HS-27A (cell line): ENCODE data around the gene DYSF.

Experiments used
- DNase-seq: peaks from one replicate; pipeline ENCODE4 v3.0.0-alpha.2; 2012; ENCODE audit warnings: low read depth, missing footprints

Gene DYSF

DNA sequence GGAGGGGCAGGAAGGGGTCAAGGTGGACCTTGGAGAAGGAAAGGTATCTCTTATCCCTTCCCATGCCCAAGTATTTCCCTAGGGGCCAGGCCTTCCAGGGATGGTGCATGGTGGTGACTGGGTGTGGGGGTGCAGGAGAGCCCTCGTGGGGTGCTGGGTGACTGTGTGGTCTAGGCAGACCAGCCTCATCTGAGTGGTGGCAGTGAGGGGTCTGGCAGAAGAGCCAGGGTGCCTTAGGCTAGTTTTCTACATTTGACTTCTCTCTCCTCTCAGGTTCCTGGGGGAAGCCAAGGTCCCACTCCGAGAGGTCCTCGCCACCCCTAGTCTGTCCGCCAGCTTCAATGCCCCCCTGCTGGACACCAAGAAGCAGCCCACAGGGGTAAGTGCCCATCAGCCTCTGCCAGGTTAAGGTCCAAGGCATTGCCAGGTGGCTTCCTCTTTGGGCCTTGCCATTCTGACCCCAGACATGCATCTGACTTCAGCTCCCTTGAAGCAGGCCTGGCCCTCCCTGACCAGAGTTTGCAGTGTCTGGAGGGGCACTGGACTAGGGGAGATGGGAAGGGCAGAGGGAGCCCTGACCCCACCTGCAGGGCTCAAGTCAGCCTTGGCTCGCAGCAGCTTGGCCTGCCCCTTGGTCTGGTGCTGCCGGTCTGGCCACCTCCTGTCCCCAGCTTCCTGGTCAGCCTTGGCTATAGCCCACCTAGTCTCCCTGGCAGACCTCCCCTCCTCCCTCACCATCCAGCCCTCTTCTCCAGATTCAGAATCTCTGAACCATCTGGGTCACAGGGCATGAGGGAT lies 49.8 kb downstream of the DYSF start:
- DNase-seq = no peak

DNA sequence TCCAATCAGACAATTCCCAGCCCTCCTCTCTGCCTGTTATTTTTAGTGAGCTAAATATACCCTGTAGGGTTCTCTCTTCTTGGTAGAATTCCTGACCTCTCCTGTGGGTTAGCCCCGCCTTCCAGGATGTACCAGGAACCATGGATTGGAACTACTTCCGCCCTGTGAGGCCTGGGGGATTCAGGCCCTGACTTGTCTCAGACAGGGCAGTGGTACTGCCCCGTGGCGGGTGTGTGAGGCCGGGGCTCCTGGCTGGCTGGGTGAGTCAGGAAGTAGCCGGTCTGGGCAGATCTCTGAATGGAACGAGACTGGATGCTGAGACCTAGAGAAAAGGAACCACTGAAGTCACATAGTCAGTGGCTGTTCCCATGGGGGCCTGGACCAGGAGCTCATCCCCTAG lies 50.5 kb downstream of the DYSF start:
- no peak for DNase-seq

DNA sequence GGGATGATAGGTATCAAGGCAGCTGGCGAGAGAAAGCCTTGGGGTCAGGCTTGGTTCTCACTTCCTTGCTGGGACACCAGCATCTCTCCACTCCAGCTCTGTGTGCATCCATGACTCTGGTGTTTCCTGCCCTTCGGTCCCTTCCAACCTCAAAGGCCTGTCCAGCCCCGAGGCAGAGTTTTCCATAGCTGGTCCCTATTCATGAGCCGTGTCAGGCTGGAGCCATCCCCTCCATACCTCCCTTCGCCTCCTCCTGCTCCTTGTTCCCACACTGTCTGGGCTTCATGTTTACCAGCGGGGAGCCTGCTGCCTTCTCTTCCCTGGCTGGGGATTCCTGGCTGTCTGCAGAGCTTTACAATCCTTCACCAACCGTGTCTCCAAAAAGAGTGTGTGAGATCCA lies 51.2 kb downstream of the DYSF start:
- DNase-seq = no peak

DNA sequence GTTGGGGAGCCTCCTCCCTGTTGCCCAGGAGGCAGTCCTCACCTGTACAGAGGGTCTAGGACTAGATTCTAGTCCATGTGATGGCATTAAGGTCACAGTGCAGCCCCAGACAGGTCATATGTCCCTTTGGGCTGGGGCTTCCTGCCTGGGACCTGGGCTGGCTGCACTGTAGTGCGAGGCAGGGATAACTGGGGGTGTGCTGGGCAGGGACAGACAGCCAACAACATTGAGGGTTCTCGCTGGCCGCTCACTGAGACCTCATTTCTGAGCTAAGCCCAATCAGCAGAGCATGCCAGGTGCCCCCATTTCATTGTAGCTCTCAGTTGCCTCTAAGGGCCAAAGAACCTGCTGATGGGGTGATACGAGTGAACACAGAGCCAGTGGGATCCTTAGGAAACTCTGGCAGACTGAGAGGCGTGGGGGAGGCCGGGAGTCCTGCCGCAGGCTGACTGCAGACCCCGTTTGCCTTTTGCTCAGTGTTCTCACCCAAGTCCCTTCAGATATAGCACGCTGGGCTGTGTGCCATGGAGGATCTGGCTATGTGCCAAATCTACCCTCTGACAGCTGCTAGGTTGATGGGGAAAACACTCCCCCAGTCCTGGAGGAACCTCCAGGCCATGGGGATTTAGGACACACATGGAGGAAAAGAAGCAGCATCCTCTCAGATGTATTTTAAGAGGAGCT lies 51.9 kb downstream of the DYSF start:
- no peak for DNase-seq

DNA sequence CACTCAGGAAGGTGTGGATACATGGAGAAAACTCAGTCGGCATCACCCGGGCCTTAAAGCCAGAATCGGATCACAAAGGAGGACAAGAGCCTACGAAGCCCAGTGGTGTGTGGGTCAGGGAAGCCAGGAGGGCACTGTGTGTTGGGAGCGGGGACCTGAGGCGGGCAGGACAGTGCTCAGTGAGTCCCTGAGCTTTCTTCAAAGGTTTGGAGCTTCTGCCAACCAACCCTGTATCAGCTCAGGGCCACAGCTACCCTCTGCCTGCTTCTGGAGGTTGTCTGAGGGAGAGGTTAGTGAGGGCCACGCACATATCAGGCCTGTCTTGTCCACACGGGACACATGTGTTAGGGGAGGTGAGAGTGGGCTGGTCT lies 52.4 kb downstream of the DYSF start:
- no peak for DNase-seq

DNA sequence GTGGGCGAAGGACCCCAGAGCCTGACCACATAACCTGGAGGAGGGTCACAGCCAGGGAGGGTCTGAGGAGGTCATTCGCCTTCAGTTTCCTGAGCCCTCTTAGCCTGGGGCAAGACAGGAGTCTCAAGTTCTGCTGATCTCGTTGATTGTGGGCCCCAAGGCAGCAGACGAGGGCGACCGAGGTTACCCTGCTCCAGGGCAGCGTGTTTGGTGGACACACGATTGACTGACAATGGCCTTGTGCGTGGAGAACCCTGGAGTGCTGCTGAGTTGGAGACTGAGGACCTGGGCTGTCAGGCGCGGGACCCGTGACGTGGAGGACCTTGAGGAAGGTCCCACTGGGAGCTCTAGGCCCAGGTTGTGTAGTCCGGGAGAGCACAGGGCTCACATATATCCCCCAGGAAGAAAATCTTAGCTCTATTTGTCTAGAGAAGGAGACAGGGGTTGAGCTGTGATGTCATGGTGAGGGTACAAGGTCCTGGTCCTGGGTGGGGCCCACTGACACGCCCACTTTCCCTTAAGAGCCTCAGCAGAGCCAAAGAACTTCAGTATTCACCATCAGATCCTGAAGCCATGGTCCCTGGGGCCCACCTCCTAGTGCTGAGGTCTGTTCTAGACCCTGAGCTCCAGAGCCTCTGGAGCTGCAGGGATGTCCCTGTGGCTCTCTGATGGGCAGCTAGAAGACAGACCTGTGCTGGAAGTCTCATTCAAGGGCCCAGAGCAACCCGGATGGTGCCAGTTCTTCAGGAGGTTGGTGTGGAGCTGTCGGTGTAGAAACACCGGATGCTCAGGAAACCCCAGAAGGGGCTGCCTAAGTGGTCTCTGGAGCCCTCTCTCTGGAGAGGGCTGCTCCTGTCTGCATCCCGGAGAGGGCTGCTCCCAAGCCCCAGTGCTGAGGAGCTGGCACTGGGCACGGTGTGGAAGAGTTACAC lies 53.1 kb downstream of the DYSF start:
- no peak for DNase-seq

DNA sequence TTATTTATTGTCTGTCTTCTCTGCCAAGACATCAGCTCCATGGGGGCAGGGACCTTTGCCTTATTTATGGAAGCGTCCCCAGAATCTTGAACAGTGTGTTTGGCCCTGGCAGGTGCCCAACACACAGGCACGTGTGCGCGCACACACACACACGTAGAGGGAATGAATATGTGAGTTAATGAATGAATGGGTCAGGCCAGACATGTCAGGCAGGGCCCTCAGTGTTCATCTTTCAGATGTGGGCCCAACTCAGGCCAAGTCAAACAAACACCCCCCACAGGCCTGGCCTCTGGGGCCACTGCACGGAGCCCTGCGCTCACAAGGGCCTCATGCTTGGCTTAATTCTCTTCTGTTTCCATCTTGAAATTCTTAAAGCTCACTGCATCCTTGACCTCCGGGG lies 54.1 kb downstream of the DYSF start:
- no peak for DNase-seq

DNA sequence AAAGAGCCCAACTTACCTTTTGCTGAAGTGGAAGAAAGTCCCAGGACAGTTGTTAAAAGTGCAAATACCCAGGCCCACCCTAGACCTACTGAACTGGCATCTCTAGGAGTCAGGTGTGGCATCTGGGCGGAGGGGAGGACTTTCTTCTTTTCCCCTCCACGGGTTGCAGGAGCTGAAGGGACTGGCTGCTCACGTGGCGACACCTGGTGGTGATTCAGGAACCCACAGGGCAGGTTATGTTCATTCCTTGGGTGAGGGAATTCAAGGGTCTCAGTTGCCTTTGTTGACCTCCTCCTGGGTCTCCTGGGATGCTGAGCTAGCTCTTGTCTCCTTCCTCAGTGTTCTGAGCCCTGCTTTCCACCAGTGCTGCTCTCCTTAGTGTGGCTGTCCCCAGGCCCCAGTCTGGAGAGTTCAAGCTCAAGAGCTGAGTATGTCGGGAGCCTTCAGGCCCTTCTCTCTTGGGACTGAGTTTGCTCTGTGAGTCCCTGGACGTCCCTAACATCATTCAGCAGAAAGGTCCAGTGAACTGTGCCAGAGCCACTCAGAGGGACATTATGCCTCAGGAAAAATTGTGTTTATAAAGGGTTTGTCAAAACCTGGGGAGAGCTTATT lies 56.9 kb downstream of the DYSF start:
- no peak for DNase-seq

DNA sequence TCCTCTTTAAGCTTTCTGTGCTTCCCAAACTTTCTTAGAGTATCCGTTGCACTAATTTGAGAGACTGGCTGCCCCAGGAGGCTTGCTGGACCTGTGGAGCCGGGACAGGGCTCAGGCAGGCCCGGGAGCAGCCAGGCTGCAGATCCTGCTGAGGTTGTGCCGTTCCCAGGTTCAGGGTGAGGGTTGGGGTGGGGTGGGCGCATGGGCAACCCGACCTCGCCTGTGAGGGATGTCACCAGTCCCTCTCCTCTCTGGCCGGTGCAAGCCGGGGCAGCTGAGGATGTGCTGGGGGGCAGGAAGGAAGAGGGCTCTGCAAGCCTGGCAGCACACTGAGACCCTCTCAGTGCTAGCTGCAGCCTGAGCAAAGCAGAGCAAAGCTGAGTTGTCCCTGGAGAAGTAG lies 57.6 kb downstream of the DYSF start:
- DNase-seq = no peak

DNA sequence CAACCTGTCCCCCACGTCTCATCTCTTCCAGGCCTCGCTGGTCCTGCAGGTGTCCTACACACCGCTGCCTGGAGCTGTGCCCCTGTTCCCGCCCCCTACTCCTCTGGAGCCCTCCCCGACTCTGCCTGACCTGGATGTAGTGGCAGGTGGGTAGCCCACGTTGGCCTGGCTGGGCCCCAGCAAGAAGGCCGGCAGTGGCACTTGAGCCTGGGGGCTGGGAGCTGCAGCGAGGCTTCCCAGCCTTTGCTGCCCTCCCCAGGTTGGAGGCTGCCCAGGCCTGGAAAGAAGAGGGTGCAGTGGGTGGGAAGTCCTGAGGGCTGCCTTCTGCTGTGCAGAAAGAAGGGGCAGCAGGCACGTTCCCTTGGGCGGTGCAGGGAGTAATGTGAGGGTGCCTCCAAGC lies 58.4 kb downstream of the DYSF start:
- DNase-seq = no peak

DNA sequence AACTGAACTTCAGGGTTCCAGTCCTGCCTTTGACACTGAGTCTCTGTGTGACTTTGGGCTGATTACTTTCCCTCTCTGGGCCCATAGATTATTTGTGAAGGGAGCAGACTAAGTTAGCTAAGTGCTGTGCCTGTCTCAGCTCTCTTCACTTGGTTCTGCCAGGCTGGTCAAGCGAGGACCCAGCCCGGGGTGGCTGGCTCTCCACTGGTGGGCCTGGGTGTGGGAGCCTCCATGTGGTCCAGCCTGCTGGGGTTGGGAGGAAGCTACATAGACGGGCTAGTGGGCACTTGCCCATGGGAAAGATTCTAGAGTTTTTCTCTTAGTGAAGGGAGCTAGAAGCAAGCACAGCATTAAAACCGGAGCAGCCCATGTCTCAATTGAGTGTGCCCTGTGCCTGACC lies 59.0 kb downstream of the DYSF start:
- no peak for DNase-seq

DNA sequence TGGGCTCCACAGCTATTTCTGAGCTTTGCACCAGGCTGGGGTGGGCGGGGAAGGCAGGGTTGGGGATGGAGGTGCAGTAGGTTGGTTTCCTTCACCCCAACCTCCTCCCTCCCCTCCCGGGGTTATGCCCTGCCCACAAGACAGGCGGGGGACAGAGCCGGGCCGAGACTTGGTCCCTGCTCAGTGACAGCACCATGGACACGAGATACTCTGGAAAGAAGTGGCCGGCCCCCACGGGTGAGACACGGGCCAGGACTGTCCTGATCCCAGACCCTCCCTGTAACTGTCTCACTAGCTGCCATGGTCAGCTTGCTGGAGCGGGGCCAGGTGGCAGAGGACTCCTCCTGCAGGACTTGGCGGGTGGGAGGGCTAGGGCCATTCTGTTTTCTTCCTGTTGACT lies 59.7 kb downstream of the DYSF start:
- DNase-seq = no peak

DNA sequence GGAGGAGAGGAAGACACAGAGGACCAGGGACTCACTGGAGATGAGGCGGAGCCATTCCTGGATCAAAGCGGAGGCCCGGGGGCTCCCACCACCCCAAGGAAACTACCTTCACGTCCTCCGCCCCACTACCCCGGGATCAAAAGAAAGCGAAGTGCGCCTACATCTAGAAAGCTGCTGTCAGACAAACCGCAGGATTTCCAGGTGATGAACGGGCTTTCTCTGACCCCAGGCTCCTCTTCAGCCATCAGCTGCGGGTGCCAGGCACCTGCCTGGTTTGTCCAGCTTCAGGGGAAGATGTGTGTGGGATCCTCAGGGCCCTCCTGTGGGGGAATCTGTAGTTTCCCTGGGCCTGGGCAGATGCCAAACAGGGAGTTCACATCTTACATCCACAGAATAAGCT lies 60.4 kb downstream of the DYSF start:
- DNase-seq = no peak

DNA sequence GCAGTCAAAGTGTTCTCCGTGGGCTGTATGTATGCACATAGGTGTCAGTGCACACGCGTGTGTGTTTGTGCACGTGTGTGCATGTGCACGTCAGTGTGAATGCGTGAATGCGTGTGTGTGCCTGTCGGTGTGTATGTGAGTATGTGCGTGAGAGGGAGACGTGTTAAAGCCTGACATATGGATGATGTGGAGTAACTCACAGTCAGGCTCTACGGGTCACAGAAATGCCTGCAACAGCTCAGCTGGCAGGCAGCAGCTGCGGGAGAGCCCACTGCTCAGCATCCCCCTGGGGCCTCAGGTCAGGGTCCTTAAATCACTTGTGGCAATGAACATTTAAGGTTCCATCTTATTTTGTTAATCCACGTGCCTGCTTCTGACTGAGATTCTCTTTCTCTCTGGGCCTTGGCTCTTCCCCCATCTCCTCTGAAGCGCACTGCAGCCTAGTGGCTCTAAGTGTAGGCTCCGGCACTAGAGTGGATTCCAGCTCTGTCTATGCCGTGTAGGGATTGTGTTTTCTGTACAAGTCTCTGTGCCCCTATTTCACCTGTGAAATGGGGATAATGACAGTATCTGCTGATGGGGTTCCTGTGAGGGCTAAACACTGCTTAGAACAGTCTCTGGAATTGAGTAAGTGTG lies 63.0 kb downstream of the DYSF start:
- DNase-seq = no peak

DNA sequence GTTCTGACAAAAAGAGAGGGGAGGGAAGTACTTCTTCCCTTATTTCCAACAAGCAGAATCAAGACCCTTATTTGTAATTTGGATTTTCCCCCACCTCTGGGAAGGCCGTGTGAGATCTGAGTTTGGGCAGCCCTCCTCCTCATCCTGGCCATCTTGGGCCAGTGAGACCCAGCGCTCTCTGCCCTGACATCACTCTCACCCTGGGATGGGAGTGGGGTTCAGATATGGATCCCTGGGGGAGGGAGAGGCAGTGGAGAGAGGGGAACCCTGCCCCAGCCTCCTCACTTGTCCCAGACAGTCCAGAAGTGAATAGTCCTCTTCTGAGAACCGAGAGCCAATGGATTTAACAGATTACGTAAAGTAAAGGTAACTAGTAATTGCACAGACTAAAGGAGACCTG lies 64.5 kb downstream of the DYSF start:
- DNase-seq = no peak

DNA sequence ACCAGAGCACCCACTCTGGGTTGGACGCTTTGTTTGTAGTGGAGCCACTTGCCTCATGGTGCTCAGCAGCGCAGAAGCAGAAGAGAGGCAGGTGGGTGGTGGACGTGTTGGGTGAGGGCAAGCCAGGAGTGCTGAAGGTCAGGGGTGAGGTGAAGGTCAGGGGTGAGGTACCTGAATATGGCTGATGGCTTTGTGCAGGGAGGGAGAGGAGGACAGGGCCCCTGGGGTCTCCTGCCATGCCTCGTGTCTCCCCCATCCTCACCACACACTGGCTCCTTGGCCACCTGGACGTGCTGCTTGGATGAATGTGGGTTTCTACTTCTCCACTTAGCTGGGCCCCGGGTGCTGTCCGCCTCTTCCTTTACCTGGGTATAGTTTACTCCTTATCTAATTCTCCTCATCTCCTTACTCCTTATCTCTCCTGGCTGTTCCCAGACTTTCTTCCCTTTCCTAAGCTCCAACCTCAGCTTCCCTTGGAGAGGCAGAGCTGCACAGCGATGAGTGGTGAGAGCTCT lies 68.1 kb downstream of the DYSF start:
- no peak for DNase-seq

DNA sequence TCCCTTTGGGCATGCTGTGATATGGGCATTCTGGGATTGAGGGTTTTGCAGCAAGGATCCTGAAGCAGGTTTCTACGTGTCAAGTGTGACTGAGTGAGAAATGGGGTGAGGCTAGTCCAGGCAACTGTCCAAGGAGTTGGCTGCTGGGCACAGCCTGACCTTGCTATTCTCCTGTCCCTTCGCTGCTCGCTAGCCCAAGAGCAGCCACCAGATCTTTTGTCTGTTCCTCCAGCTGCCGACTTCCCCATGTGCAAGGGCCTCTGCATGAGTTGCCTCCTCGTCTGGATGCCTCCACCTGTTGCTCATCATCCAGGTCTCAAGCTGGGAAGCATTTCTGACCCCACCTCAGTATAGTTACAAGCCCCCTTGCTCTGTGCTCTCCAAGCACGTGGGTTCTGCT lies 71.1 kb downstream of the DYSF start:
- DNase-seq = no peak

DNA sequence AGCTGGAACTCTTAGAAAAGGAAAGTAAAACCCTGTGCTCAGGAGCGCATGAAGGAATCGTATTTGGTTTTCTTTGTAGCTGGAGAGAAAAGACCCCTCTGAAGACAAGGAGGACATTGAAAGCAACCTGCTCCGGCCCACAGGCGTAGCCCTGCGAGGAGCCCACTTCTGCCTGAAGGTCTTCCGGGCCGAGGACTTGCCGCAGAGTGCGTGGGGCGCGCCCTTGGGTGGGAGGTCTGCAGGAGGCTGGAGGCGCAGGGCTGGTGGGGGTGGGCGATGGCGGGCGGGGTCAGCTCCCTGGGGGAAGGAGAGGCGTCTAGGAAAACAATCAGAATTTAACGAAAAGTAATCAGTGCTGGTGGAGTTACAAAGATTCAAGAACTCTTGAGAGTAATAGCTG lies 72.8 kb downstream of the DYSF start:
- no peak for DNase-seq

DNA sequence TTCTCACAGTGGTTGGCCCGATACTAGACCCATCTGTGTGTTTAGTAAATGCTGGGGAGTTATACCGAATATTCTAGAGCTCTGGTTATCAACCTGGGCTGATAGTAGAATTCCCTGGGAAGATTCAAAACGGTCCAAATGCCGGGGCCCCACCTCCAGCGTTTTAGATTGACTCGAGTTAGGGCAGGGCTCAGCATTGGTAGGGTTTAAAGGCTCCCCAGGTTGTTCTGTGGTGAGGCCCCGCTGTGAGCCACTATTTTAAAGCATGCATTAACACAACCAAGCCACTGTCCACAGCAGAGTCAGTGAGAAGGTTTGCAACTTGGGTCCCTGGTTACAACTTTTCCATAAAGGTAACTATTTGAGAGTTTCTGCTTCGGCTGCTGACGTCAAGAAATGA lies 73.6 kb downstream of the DYSF start:
- no peak for DNase-seq

DNA sequence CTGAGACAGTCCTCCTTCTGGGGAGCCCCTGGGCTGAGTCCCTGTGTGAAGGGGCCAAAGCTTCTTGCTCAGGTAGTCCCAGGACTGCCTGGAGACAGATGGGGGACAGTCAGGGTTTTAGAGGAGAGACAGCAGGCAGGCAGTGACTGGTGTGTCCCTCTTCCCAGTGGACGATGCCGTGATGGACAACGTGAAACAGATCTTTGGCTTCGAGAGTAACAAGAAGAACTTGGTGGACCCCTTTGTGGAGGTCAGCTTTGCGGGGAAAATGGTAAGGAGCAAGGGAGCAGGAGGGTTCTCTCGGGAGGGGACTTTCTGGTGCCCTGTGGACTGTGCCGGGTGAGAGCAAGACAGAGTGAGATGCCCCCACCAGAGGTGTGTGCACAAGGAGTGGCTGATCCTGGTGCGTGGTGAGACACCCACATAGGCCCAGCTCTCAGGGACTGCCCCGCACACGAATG lies 74.8 kb downstream of the DYSF start:
- no peak for DNase-seq

DNA sequence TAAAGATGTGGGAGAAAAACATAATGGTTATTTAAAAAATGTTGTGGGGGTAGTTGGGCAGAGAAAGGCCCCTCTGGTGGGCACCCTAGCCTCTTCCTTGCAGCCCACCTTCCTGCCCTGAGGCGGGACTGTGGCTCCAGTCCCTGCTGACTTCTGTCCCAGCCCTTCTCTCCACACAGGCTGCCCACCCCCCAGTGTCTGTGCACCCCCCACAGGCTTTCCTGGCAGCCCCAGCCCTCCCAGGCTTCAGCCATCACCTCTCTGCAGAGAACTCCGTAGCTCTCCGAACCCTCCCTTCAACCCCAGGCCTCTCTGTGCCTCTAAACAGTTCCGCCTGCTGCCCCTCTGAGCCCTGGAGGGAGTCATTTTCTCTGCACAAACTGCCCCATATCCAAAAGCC lies 75.4 kb downstream of the DYSF start:
- no peak for DNase-seq

DNA sequence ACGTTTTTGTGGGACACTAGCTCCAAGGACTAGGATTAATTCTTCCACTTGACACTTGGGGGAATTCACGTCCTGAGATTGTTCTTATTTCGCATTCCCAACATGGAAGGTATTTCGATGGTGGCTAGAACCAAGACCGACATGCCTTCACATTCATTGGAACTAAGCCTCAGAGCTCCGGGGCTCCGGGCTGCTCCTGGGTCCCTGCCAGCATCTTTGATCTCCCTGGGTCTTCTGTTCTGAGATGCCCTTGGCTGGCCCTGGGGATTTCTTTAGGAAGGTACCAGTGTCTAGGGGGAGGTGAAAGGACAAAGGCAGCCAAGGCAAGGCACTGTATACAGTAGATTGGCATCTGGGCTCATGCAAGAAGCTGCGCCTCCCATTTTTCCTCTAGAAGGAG lies 76.8 kb downstream of the DYSF start:
- DNase-seq = no peak
